ENCODE measurements around the gene GRPEL2. TPM values are rescaled to one million over a fixed set of nuclear protein-coding genes. Genes with fewer than 3 reads are reported as not detected.

The GRPEL2 gene
- total and polyA plus RNA-seq, 3 donors from 2014 or later = 11.6 to 14.3 (median 13.3) TPM

DNA sequence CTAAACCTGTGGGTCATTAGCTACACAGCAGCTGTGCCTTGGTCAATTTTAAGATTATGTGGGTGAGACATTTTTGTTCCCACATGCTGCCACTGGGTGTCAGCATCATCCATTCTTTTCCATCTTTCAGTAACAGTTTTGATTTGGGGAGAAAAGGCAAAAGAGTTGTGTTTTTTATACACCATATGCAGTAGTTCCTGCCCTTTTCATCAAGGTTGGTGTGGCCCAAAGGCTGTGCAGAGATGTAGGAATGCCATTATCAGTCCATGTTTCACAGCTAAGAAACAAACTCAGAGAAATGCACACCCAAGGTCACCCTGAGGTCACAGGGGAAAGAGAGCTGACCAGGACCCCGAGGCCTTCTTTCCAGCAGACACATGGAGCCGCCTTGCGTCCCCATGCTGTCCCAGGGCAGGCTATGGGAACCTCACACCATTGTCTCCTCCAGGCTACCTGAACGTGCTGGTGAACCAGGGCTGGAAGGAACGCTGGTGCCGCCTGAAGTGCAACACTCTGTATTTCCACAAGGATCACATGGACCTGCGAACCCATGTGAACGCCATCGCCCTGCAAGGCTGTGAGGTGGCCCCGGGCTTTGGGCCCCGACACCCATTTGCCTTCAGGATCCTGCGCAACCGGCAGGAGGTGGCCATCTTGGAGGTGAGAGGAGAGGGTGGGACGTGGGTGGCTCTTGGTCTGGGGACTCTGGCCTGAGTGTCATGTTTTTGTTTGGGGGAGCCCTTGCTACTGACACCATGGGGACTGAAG lies 27.8 kb upstream of the GRPEL2 start:
- Histone ChIP-seq H3K27ac (no peak overlapping the region), H3K9me3 (no peaks in the 10 kb centered on the region), H3K27me3 (no peaks in the 10 kb centered on the region), H3K36me3 (ENCODE audit: low read depth, missing control alignments) (no peaks in the 10 kb centered on the region), H3K4me1 (peaks cover 15% of the 10 kb centered on the region), H3K4me3 (no peak overlapping the region)
- peak; percentile 26 for DNase-seq
- TF ChIP-seq POLR2A (IDR thresholded peaks at IDR 0.05) (no peak), CTCF (IDR thresholded peaks at IDR 0.05) (peak; percentile 63 to 82 (median 65))
- intact Hi-C loops (cut with DNase I; ENCODE audit: low total_unique reads) = no loop called here
- 75 to 88% methylated on average over 4 to 14 of the region's 14 CpGs for WGBS, 2 donors

- no peaks in the 10 kb centered on the region for H3K36me3 ChIP-seq (ENCODE audit: low read depth, missing control alignments)
- intact Hi-C loops (cut with DNase I; ENCODE audit: low total_unique reads) = no loop called here
- no peaks in the 10 kb centered on the region for H3K9me3 ChIP-seq
- WGBS, 2 donors = 95 to 97% methylated on average over 3 of the region's 3 CpGs
- no peaks in the 10 kb centered on the region for H3K27me3 ChIP-seq
- TF ChIP-seq POLR2A (IDR thresholded peaks at IDR 0.05) = no peak
- TF ChIP-seq CTCF (IDR thresholded peaks at IDR 0.05) = no peak
- DNase-seq = no peak
- H3K27ac ChIP-seq = no peak overlapping the region
- no peak overlapping the region for H3K4me3 ChIP-seq
- H3K4me1 ChIP-seq = peaks cover 15% of the 10 kb centered on the region
These were observed 26.1 kb upstream of the GRPEL2 start for GRCh38 chr5:149319174-149319573.

DNA sequence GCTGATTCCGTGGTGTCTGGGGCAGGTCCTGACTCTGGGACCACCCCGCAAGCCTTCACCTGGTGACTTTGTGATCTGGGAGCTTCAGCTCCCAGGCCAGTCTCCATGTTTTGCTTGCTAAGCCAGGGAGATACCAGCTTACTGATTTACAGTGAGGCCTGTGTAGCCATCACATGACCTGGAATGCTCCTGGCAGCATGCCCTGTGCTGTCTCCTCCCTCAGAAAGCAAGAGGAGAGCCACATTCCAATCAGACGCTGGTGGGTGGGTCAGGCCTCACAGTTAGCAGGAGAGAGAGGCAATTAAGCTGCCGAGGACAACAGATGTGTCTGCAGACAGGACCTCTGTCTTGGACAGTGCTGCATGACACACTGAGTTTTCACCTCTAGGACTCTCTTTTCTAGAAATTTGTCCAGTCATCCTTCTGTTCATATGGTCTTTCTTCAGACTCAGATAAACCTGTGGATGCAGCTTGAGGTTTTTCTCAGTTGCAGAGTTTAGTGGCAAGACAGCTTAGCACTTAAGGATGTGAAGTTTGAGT lies 24.4 kb upstream of the GRPEL2 start:
- Histone ChIP-seq H3K36me3 (ENCODE audit: low read depth, missing control alignments) (no peaks in the 10 kb centered on the region), H3K27me3 (no peaks in the 10 kb centered on the region), H3K9me3 (no peaks in the 10 kb centered on the region), H3K27ac (peak overlapping the region; percentile 55 to 65), H3K4me3 (no peak overlapping the region), H3K4me1 (peaks cover 15% of the 10 kb centered on the region)
- DNase-seq = peak; percentile 94
- whole genome bisulfite sequencing, 2 donors = 29 to 38% methylated on average over 1 to 4 of the region's 4 CpGs
- intact Hi-C loops (cut with DNase I; ENCODE audit: low total_unique reads) = loop anchor here (10.0 kb wide), 1 partner anchor 234 kb away; the partner anchor contains the start of gene CSNK1A1
- TF ChIP-seq CTCF (IDR thresholded peaks at IDR 0.05) (no peak), POLR2A (IDR thresholded peaks at IDR 0.05) (no peak)

GRCh38 chr5:149322518-149322917 lies 22.8 kb upstream of the GRPEL2 start:
- 87 to 89% methylated on average over 7 to 12 of the region's 12 CpGs for WGBS, 2 donors
- Histone ChIP-seq H3K27me3 (no peaks in the 10 kb centered on the region), H3K4me1 (peaks cover 11% of the 10 kb centered on the region), H3K36me3 (ENCODE audit: low read depth, missing control alignments) (no peaks in the 10 kb centered on the region), H3K4me3 (no peak overlapping the region), H3K9me3 (no peaks in the 10 kb centered on the region), H3K27ac (peak overlapping the region in 1 of 2 donors; percentile 0)
- no peak for DNase-seq
- TF ChIP-seq POLR2A (IDR thresholded peaks at IDR 0.05) (no peak), CTCF (IDR thresholded peaks at IDR 0.05) (no peak)
- intact Hi-C loops (cut with DNase I; ENCODE audit: low total_unique reads) = loop anchor here (10.0 kb wide), 1 partner anchor 232 kb away; the partner anchor contains the start of gene CSNK1A1
